Measurements from ENCODE around the gene BORCS8. TPM values are rescaled to one million over a fixed set of nuclear protein-coding genes. Genes with fewer than 3 reads are reported as not detected.

The BORCS8 gene
- total and polyA plus RNA-seq, 2 of the 4 experiments (the other 2 are of a cell fraction), result 16.7 to 33.9 TPM

DNA sequence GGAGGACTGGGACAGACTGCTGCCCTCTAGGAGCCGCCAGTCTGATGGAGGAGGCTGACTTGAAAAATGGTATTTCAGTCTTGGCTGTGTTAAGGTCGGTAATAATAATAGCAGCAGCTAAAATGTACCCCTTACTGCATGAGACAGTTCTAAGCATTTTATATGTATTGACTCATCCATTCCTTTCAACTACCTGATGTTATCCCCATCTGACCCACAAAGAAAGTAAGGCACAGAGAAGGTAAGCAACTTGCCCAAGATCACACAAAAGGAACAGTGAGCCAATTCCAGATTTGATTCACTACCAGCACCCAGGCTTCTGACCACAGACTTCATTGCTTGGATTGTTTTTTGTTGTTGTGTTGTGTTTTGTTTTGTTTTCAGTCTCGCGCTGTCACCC, 23.8 kb upstream of the BORCS8 start:
- H2BK120ac ChIP-seq (ENCODE audit: low read depth, low read length), result no peak overlapping the region
- TF ChIP-seq MAZ (IDR thresholded peaks at IDR 0.05; ENCODE audit: borderline replicate concordance, low read depth, low read length) (no peak), POLR2A (IDR thresholded peaks at IDR 0.05; ENCODE audit: low read depth, low read length) (no peak), RFX5 (IDR thresholded peaks at IDR 0.05; ENCODE audit: low read depth, low read length) (no peak), FOS (IDR thresholded peaks at IDR 0.05; ENCODE audit: low read depth, low read length) (no peak), NFE2L2 (IDR thresholded peaks at IDR 0.05; ENCODE audit: low read depth, low read length) (no peak), RCOR1 (IDR thresholded peaks at IDR 0.05; ENCODE audit: insufficient replicate concordance, low read length) (no peak), CHD1 (IDR thresholded peaks at IDR 0.05; ENCODE audit: low read depth, low read length) (no peak), USF2 (IDR thresholded peaks at IDR 0.05; ENCODE audit: low read depth, low read length) (no peak), ELK1 (IDR thresholded peaks at IDR 0.05; ENCODE audit: borderline replicate concordance, low read depth, low read length) (no peak), MXI1 (IDR thresholded peaks at IDR 0.05; ENCODE audit: borderline replicate concordance, low read depth, low read length) (no peak), SMC3 (IDR thresholded peaks at IDR 0.05; ENCODE audit: low read depth, low read length) (no peak), RAD21 (IDR thresholded peaks at IDR 0.05; ENCODE audit: low read length) (no peak), CTCF (conservative IDR thresholded peaks at IDR 0.05; ENCODE audit: low read depth, low read length) (no peak), MAFK (IDR thresholded peaks at IDR 0.05; ENCODE audit: low read depth, low read length) (no peak), CEBPB (IDR thresholded peaks at IDR 0.05; ENCODE audit: low read depth, low read length) (no peak), BHLHE40 (IDR thresholded peaks at IDR 0.05; ENCODE audit: low read depth, low read length) (no peak)
- no peak overlapping the region for H3K9ac ChIP-seq (ENCODE audit: low read depth, low read length)
- no peak overlapping the region for H4K8ac ChIP-seq (ENCODE audit: low read depth in 2 of 2, low read length in 2 of 2)
- H3K36me3 ChIP-seq (ENCODE audit: control insufficient read depth, insufficient read depth, low read length), result no peaks in the 10 kb centered on the region
- H4K20me1 ChIP-seq (ENCODE audit: insufficient read depth, low read length), result peaks cover 6% of the 10 kb centered on the region; the same call in 1 of the 2 replicates
- H2BK5ac ChIP-seq (ENCODE audit: low read depth, low read length, poor library complexity, severe bottlenecking), result no peak overlapping the region
- no peak overlapping the region for H2AK5ac ChIP-seq (ENCODE audit: low read depth, low read length)
- no peak overlapping the region for H4K91ac ChIP-seq (ENCODE audit: insufficient read depth, low read depth, low read length)
- H3K18ac ChIP-seq (ENCODE audit: low read depth, low read length), result no peak overlapping the region
- dilution Hi-C loops (cut with HindIII; ENCODE audit: low sequenced_read_pairs, unreplicated experiment) (no loop called here), intact Hi-C loops (cut with micrococcal nuclease) (no loop called here), in situ Hi-C loops (cut with MboI; ENCODE audit: low sequenced_read_pairs) (no loop called here)
- H3K79me1 ChIP-seq (ENCODE audit: low read depth in 1 of 2, low read length in 2 of 2), result no peaks in the 10 kb centered on the region
- H3K4me2 ChIP-seq (ENCODE audit: low read depth, low read length), result no peak overlapping the region
- H3K4me3 ChIP-seq (ENCODE audit: insufficient read depth, low read depth, low read length), result no peak overlapping the region
- H3K4me1 ChIP-seq (ENCODE audit: control insufficient read depth, insufficient read depth, low read length), result no peaks in the 10 kb centered on the region
- H3K56ac ChIP-seq (ENCODE audit: extremely low read depth, insufficient read depth, low read length), result no peak overlapping the region
- 0 out of 2 replicates have a peak, but pooled peaks cover 2% of the 10 kb centered on the region for H3K9me1 ChIP-seq (ENCODE audit: insufficient read depth, low read length)
- no peak overlapping the region for H3K4ac ChIP-seq (ENCODE audit: low read depth, low read length)
- no peaks in the 10 kb centered on the region for H3K9me3 ChIP-seq (ENCODE audit: control insufficient read depth, insufficient read depth, low read length)
- CTCF ChIA-PET, result interaction anchor here (1.3 kb wide), 1 partner anchor 9 kb away, joined by 3 read pairs; no protein-coding TSS in a partner anchor
- H3K14ac ChIP-seq (replicated peaks; ENCODE audit: low read depth, low read length), result no peak overlapping the region
- peaks cover 29% of the 10 kb centered on the region for H3K27me3 ChIP-seq (ENCODE audit: control insufficient read depth, insufficient read depth, low read length)
- WGBS, 2 experiments (ENCODE audit: extremely low coverage in 2 of 2, insufficient read length in 1 of 2), result no CpG with 5 or more reads among the region's 4 CpGs
- H2AK9ac ChIP-seq (replicated peaks; ENCODE audit: low read depth, low read length, poor library complexity), result no peak overlapping the region
- H2BK20ac ChIP-seq (ENCODE audit: low read depth, low read length), result no peak overlapping the region
- BruUV-seq (replicated peaks), result no TSS peak
- no peak overlapping the region for H3K27ac ChIP-seq (ENCODE audit: insufficient read depth, low read length)
- H3K23ac ChIP-seq (ENCODE audit: low read depth, low read length), result no peak overlapping the region
- no peak overlapping the region for H2AFZ ChIP-seq (replicated peaks; ENCODE audit: low read length, poor library complexity)
- no peak overlapping the region for H2BK15ac ChIP-seq (ENCODE audit: low read depth, low read length)
- ATAC-seq (ENCODE audit: low read depth), result no peak
- H4K5ac ChIP-seq (ENCODE audit: low read depth, low read length), result no peak overlapping the region
- no peak for DNase-seq
- POLR2A ChIA-PET (ENCODE audit: unreplicated experiment), result no interaction called here

Data from IMR-90 (cell line).